Heart right ventricle (tissue), 16 donors: ENCODE data around the gene UNCX. TPM values are rescaled to one million over a fixed set of nuclear protein-coding genes. Genes with fewer than 3 reads are reported as not detected.

ENCODE experiments used
- ATAC-seq, 8 donors: fragments of 200-7000 bp; cut with Tn5 transposase; one replicate each; pipeline ENCODE4 v1.9.1; 2020; ENCODE audit warnings: mild to moderate bottlenecking in 8 of 8, moderate library complexity in 8 of 8, moderate number of reproducible peaks in 1 of 8
- DNase-seq, 2 donors: peaks; one replicate each; pipeline ENCODE4 v3.0.0-alpha.2; 2020
- H3K27ac ChIP-seq, 10 donors: fragments of 200-600 bp; sonication (generic) in 2 of 10; one replicate each; pipeline versions ENCODE4 v1.5.0 to v1.8.0; 2020 to 2022; ENCODE audit warnings: mild to moderate bottlenecking in 3 of 10
- H3K27me3 ChIP-seq, 7 donors: fragments of 200-600 bp; one replicate each; pipeline ENCODE4 v1.8.0; 2021 to 2022; ENCODE audit warnings: mild to moderate bottlenecking in 2 of 7
- H3K36me3 ChIP-seq, 9 donors: fragments of 200-600 bp; sonication (generic) in 1 of 9; one replicate each; pipeline versions ENCODE4 v1.5.0 to v1.8.0; 2020 to 2022; ENCODE audit warnings: mild to moderate bottlenecking in 2 of 9
- H3K4me1 ChIP-seq, 9 donors: fragments of 200-600 bp; sonication (generic) in 1 of 9; one replicate each; pipeline versions ENCODE4 v1.5.0 to v1.8.0; 2020 to 2022; ENCODE audit warnings: mild to moderate bottlenecking in 4 of 9
- H3K4me3 ChIP-seq, 10 donors: fragments of 200-600 bp; sonication (generic) in 2 of 10; one replicate each; pipeline versions ENCODE4 v1.5.0 to v1.8.0; 2020 to 2022; ENCODE audit warnings: mild to moderate bottlenecking in 7 of 10, moderate library complexity in 2 of 10
- H3K9me3 ChIP-seq, 11 donors: fragments of 200-600 bp in 10 of 11; sonication (generic) in 2 of 11; one replicate each; pipeline versions ENCODE4 v1.5.0 to v1.8.0; 2013 to 2022; ENCODE audit warnings: mild to moderate bottlenecking in 2 of 11, control low read depth in 1 of 11, moderate library complexity in 1 of 11
- CTCF ChIP-seq, 9 donors: fragments of 200-600 bp; sonication (generic) in 2 of 9; IDR thresholded peaks; one replicate each; pipeline versions ENCODE4 v1.5.0 to v1.8.0; 2021 to 2022; ENCODE audit warnings: antibody characterized with exemption in 9 of 9, mild to moderate bottlenecking in 5 of 9, moderate library complexity in 1 of 9
- WGBS, 2 donors: extraction: QIAGEN DNeasy Blood & Tissue Kit; methylation state at CpG; one replicate each; pipeline ENCODE4 v1.1.7; 2013; ENCODE audit warnings: inconsistent platforms in 1 of 2; 5-methylcytosine and 5-hydroxymethylcytosine counted together
- intact Hi-C, 10 donors: fragments of 100-400 bp; cut with DNase I; formaldehyde crosslinking; loops; one replicate each; pipeline versions ENCODE4 v1.11.1 to v1.14.2; 2022
- long read RNA-seq, 3 donors: library from polyadenylated mRNA; unstranded; transcript quantifications; one replicate each; pipeline ENCODE4 v2.0.0, GENCODE V29; 2020 to 2021
- polyA plus RNA-seq, 2 donors: library from polyadenylated mRNA; stranded (reverse); fragments of 200-250 nt; gene quantifications; one replicate each; pipeline ENCODE4 v1.2.3, GENCODE V29; 2013
- total RNA-seq, 10 donors: library from RNA; stranded (reverse); fragmentation: NEBNext Ultra II Directional in 3 of 10; extraction: Animal tissue kit (Norgen Biotek cat#: 25700) in 3 of 10; gene quantifications; one replicate each; pipeline versions ENCODE4 v1.2.1 to v1.2.4, GENCODE V29; 2021 to 2023
- donor health status: Arrhythmogenic right ventricular cardiomyopathy.
- donor health status: ischemic (EF 13 %, LVEDD 7.1; RV severe dilation, severe dysfunction).
- donor health status: healthy with polysubstance abuse.
- donor health status: DM: no; HTN: yes; CAD: no.
- donor health status: DM: no; HTN: no; CAD: no.
- donor health status: ischemic (EF 25% LVEDD 6.9; RV normal size, moderate dysfunction).
- donor health status: ischemic (EF 25% LVEDD 5.7; RV mildly dilated, moderate dysfunction).
- donor health status: healthy.
- donor health status: DM: yes; HTN: yes; CAD: no.
- donor health status: Ischemic cardiomyopathy.
- donor health status: ischemic (EF 35%, LVEDD 5.7; RV mildly dilated, moderate dysfunction).
- donor health status: nonischemic (EF 11% LVEDD 7.7; RV severe dilation, severe dysfunction).
- donor health status: DM: yes; HTN: yes; CAD: no.
- donor health status: PGD.
- donor health status: ischemic (EF 29% LVEDD 5.4; RV normal size, mild dysfunction).
- donor health status: nonischemic (EF 23%, LVEDD 6.1; RV moderate dilation, normal function).

UNCX gene
- not detected for total RNA-seq
- not detected for polyA plus RNA-seq
- long read RNA-seq, donor 1 = 0 reads
- long read RNA-seq, donor 2 = 0 reads
- long read RNA-seq, donor 3 = 0 reads

GRCh38 chr7:1232623-1233332 is at the start of gene UNCX:
TSS of gene UNCX (plus strand) at chr7:1232872. CDS start at chr7:1233018, 146 bp downstream.
- H3K9me3 ChIP-seq = no peaks in the 10 kb centered on the region
- ATAC-seq (no peak), DNase-seq (no peak)
- no peak within 1 kb of the TSS for H3K27ac ChIP-seq
- peaks cover 67 to 97% (median 95%) of the 10 kb centered on the region in 7 donors for H3K27me3 ChIP-seq
- 1 to 3% methylated on average over 58 to 80 of the region's 81 CpGs for WGBS, 2 donors
- H3K4me1 ChIP-seq = peaks cover 0 to 29% (median 22%) of the 10 kb centered on the region in 9 donors
- H3K36me3 ChIP-seq = no peaks in the 10 kb centered on the region
- intact Hi-C loops = no loop called here
- TF ChIP-seq CTCF (IDR thresholded peaks at IDR 0.05) = no peak
- H3K4me3 ChIP-seq = no peak within 1 kb of the TSS

GRCh38 chr7:1187127-1187526 is 45.5 kb upstream of the UNCX start:
- no peak for DNase-seq
- H3K27ac ChIP-seq = no peak overlapping the region
- 84 to 86% methylated on average over 11 of the region's 11 CpGs for WGBS, 2 donors
- intact Hi-C loops = no loop called here
- ATAC-seq = no peak
- H3K9me3 ChIP-seq = peaks cover 0 to 4% (median 0%) of the 10 kb centered on the region in 11 donors
- peaks cover 0 to 54% (median 29%) of the 10 kb centered on the region in 7 donors for H3K27me3 ChIP-seq
- peaks cover 0 to 7% (median 0%) of the 10 kb centered on the region in 9 donors for H3K4me1 ChIP-seq
- no peak overlapping the region for H3K4me3 ChIP-seq
- TF ChIP-seq CTCF (IDR thresholded peaks at IDR 0.05) = no peak
- H3K36me3 ChIP-seq = no peaks in the 10 kb centered on the region

- no peak for DNase-seq
- H3K9me3 ChIP-seq = peaks cover 0 to 4% (median 0%) of the 10 kb centered on the region in 11 donors
- no peak for TF ChIP-seq CTCF (IDR thresholded peaks at IDR 0.05)
- H3K4me3 ChIP-seq = no peak overlapping the region
- 86 to 91% methylated on average over 5 to 6 of the region's 6 CpGs for WGBS, 2 donors
- no peak for ATAC-seq
- H3K27me3 ChIP-seq = peaks cover 0 to 68% (median 38%) of the 10 kb centered on the region in 7 donors
- no peaks in the 10 kb centered on the region for H3K36me3 ChIP-seq
- H3K4me1 ChIP-seq = peaks cover 0 to 15% (median 0%) of the 10 kb centered on the region in 9 donors
- intact Hi-C loops = no loop called here
- no peak overlapping the region for H3K27ac ChIP-seq
Observed at GRCh38 chr7:1188720-1189294, 43.9 kb upstream of the UNCX start.

GRCh38 chr7:1189986-1190772 is 42.5 kb upstream of the UNCX start:
- Histone ChIP-seq H3K27ac (no peak overlapping the region), H3K36me3 (no peaks in the 10 kb centered on the region), H3K4me3 (no peak overlapping the region), H3K9me3 (peaks cover 0 to 4% (median 0%) of the 10 kb centered on the region in 11 donors), H3K27me3 (peaks cover 0 to 65% (median 34%) of the 10 kb centered on the region in 7 donors), H3K4me1 (peaks cover 0 to 15% (median 0%) of the 10 kb centered on the region in 9 donors)
- WGBS, 2 donors = 94% methylated on average over 10 of the region's 10 CpGs
- intact Hi-C loops = loop anchor here in 3 of 10 donors (10.0 kb wide), 1 partner anchor 245 kb away; no protein-coding TSS in a partner anchor
- DNase-seq = no peak
- TF ChIP-seq CTCF (IDR thresholded peaks at IDR 0.05) = no peak
- ATAC-seq = no peak
